Measurements from ENCODE around the gene SLAMF1. TPM values are rescaled to one million over a fixed set of nuclear protein-coding genes. Genes with fewer than 3 reads are reported as not detected.
"Not testable (repeated sequence)": the region's sequence is repeated elsewhere in the genome, so short reads cannot be mapped to it uniquely, and the experiment has no call there.

SLAMF1 gene
- total RNA-seq, 1 donor from 2014 or later, result 0.36 TPM

GRCh38 chr1:160665330-160666078 is 18.7 kb upstream of the SLAMF1 start:
- peak; percentile 32 for ATAC-seq

DNA sequence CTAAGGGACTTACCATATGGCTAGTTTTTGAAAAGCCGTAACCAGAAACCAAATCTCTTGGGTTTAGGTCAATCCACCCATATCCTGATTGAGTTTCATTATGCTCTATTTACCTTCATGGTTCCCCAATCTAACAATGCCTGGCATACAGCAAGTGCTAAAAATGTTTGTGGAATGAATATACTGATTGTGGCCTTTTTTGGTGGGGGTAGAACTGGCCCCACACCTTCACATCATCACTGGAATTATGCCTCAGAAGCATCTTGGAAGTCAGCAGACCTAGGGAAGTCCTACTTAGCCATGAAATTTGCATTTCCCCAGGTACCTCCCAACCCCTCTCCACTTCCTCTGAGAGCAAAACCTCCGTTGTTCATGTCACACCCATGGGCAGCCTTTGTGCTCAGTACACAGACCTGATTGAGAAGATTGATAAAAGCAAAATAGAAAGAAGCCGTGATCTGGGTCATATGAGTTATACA is 17.8 kb upstream of the SLAMF1 start:
- ATAC-seq, result no peak

GRCh38 chr1:160662910-160663309 is 16.1 kb upstream of the SLAMF1 start:
- ATAC-seq, result no peak

DNA sequence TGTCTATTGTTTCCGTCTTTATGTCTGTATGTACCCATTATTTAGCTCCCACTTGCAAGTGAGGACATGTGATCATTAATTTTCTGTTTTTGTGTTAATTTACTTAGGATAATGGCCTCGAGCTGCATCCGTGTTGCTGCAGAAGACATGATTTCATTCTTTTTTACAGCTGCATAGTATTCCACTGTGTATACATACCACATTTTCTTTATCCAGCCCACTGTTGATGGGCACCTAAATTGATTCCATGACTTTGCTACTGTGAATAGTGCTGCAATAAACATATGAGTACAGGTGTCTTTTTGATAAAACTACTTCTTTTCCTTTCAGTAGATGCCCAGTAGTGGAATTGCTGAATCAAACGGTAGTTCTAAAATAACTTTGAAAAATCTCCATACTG is 12.7 kb upstream of the SLAMF1 start:
- no peak for ATAC-seq

GRCh38 chr1:160658814-160659193 is 12.0 kb upstream of the SLAMF1 start:
- ATAC-seq, result no peak

DNA sequence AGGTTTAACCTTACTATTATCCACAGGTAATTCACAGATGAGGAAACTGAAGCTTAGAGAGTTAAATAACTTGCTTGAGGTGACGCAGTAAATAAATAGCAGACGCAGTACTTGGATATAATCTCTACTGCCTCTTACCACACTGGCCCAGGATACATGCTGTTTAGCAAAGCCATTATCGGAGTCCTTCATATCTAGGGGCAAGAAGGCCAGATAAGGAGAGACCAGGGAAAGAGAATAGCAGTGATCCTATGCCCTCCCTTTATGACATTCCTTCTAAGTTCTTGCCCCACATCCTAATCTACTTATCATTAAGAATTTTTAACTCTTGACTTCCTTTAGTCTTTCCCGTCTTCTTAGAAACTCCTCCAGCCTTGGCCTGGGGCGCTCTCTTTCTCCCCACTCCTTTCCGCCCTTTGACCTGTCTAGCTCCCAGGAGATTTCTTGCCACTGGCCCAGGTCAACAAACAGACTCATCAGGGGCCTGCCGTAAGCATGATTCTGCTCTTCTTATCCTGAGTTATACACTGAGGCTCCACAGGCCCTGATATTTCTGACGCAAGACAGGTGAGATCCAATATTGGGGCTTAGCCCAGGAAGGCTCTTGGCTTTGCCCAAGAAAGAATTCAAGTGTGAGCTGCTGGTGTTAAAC is 11.4 kb upstream of the SLAMF1 start:
- no peak for ATAC-seq

DNA sequence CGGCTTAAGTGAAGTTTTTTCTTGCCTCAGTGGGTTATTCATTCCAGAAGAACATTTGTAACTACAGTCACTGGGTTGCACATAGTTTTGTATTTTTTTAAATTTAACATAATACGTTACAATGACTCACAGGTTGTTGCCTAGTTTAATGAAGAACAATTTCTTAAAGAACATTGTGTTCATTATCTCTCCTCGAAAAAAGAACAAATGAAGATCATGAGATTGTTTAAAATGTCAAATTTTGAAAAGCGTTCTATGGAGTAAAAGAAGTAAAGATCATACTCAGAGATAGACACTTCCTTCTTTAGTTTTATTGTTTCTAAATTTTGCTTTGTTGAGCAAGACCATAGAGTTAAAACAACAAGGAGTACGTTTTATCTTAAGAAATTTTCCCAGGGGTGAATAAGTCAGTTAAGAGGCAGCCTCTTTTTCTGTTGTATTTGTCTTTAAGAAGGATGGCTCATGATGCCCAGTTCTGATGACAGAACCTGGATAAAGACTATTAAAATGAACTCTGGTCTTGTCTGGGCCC is 10.5 kb upstream of the SLAMF1 start:
- no peak for ATAC-seq

GRCh38 chr1:160656737-160657136 is 9.9 kb upstream of the SLAMF1 start:
- ATAC-seq, result no peak

DNA sequence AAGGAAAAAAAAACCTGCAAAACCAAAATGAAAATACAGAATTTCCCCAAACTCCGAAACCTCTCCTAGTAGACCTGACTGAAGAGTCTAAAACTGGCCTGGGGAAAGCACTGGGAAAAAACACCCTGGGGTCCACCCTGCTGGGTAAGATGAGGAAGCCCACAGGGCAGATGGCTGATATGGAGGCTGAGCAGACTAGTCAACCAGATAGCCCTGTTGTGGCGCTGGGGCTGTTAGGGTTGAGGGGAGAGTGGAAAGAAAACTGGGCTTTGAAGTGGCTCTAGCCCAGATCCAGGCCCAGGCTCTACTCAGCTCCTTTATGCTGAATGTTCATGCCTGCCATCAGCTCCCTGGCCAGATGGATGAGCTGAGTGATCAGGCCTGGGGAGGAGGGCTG is 6.8 kb upstream of the SLAMF1 start:
- ATAC-seq, result peak; percentile 11

DNA sequence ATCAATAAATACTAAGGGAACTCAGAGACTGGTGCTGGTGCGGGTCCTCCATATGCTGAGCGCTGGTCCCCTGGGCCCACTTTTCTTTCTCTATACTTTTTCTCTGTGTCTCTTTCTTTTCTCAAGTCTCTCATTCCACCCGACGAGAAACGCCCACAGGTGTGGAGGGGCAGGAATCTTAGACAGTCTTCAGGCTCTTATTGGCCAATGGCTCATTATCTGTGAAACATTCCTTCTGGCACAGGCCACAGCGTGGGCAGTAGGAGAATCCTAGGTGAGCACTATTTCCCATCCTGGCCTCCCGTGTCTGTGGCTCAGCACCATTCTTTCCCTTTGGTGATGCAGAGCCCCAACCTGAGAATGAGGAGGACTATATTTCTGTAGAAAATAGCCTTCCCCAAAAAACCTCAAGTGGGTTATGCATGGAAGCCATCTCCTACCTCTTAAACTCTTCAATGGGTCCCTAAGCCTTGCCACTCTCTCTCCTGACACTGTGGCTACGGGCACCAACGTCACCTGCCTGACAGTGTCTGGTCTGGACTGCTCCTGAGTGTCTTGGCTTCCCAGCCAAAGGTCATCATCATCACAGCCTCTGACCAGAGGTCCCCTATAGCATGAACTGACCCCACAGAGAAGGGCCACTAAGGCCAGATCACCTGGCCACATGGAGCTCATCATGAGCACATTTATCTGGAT is 6.2 kb upstream of the SLAMF1 start:
- no peak for ATAC-seq

DNA sequence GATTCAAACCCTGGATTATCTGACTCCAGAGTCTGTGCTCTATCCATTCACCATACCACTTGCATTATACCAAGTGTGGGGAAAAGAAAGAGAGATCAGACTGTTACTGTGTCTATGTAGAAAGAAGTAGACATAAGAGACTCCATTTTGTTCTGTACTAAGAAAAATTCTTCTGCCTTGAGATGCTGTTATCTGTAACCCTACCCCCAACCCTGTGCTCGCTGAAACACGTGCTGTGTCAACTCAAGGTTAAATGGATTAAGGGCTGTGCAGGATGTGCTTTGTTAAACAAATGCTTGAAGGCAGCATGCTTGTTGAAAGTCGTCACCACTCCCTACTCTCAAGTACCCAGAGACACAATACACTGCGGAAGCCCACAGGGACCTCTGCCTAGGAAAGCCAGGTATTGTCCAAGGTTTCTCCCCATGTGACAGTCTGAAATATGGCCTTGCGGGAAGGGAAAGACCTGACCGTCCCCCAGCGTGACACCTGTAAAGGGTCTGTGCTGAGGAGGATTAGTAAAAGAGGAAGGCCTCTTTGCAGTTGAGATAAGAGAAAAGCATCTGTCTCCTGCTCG is 5.3 kb upstream of the SLAMF1 start:
- ATAC-seq, result not testable (repeated sequence)

DNA sequence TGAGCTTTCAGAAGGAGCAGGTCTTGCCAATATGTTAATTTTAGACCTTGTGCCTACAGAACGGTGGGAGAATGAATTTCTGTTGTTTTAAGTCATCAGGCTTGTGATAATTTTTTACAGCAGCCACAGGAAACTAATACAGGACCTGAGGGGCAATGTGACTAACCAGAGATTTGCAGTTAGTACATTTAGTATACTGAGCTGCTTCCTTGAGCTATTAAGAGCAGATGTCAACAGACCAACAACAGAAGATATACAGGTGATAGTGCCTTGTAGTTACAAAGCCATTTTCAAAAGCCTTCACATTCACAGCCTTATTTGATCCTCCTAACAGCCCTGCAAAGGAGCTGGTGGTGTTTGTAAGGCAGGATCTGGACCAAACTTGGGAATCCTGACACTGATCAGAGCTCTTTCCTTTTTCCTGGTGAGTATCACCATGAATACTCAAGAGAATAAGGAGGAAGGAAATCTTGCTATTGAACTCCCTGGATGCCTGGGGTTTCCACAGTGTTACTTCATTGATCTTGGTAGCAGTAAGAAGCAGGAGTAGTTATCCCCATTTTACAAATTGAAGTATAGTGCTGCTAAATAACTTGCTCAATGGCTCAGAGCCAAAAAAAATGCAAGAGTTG is 4.7 kb upstream of the SLAMF1 start:
- no peak for ATAC-seq

DNA sequence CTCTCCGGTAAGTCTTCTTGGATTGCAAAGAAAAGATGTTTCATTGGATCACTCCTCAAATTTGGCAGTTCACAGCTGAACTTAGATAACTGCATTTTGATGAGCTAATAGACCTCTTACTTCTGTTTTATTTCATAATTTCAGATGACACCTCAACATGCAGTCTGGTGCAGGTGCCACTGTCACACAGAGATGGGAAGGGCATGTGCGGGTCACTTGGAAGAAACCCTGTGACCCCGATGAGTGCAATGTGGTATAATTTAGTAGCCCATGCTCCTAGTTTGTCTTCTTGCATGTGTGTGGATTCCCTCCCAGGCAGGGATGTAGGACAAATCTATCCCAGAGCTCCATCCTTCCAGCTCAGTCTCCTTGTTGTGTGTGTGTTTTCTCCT is 481 bp upstream of the SLAMF1 start:
- no peak for ATAC-seq

- ATAC-seq, result no peak
Measured at GRCh38 chr1:160646180-160646579, 664 bp downstream of the SLAMF1 start.

GRCh38 chr1:160645386-160646130 is 1.3 kb downstream of the SLAMF1 start:
- ATAC-seq, result no peak

DNA sequence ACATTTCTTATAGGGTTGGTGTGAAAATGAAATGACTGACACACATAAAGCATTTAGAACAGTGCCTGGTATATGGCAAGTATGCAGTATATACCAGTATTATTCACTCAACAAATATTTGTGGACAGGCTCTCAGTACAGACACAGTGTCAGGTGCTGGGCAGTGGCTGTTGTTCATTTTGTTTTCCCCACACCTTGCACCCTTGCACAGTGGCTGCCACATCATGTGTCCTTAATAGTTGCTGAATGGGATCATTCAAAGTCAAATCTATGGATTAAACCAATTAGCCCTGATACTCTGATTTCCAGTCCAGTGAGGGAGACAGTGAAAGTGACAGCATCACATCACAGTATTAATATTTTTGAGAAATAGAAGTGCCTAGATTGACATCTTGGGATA is 2.4 kb downstream of the SLAMF1 start:
- ATAC-seq, result no peak

DNA sequence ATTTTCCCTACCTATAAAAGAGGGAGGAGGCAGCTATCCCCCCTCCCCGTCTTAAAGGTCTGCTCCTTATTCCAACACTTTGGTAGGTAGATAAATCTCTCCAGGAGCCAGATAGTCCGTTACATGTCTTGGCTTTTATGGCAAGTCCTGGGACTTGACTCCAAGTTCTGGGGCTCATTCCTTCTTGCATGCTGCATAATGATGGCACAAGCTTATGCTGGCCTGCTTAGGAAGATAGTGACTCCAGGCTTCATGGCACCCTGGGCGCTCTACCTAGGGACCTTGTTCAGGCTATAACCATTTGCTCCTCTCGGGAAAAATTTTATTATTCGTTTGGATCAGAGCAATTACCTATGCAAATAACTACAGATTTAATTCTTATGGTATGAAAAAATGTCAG is 3.7 kb downstream of the SLAMF1 start:
- ATAC-seq, result no peak

- no peak for ATAC-seq
Measured at GRCh38 chr1:160642281-160642644, 4.6 kb downstream of the SLAMF1 start.

DNA sequence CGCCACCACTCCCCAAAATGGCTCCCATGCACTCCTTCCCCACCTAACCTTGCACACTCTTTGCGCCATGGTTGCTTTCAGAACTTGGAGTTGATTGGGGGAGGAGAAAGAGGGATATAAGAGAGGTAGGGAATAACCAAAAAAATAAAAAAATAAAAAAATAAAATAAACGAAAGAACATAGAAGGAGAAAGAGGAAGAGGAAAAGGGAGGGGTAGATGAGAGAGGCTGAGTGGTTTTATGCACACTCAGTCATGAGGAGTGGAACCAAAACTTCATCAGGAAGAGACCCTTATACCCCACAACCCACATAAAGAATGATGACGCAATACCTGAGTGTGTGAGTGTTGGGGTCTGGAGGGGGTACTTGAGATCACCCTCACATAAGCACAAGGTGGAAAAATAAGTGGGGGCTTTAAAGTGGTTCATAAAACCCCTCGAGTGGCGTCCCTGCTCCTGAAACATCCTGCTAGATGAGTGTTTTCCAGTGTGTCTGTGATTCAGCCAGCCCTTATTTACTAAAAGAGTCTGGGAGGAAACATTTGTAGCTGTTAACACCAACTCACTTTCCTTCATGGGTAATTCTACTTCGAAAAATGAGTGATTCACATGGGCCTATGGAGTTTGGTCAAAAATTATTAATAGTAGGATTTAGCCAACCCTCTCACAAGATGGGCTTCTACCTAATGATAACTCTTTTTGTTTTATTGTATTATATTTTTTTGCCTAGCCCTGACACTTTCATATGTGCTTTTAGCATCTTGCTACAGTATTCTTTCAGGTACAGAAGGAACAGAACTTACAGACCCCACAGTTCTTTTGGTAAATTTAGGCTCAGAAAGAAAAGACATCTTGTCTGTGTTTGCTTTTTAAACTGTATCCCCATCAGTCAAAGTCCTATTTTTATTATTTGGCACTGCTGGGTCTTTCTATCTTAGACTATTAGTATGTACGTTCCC is 5.2 kb downstream of the SLAMF1 start:
- no peak for ATAC-seq

GRCh38 chr1:160640359-160641123 is 6.3 kb downstream of the SLAMF1 start:
- ATAC-seq, result no peak

All from esophagus mucosa (tissue), 1 donor.